HepG2 (cell line): ENCODE results near the gene GPRIN1. TPM values are rescaled to one million over a fixed set of nuclear protein-coding genes. Genes with fewer than 3 reads are reported as not detected.

ENCODE experiments used
- CBX5 ChIP-seq: sonication (generic); formaldehyde crosslinking; IDR thresholded peaks from 2 replicates; pipeline ENCODE4 v1.4.0; 2020; ENCODE audit warnings: missing genetic modification reagents, borderline replicate concordance
- CTCF ChIP-seq: sonication (generic); formaldehyde crosslinking; IDR thresholded peaks from 2 replicates; pipeline ENCODE4 v1.5.0; 2020; ENCODE audit warnings: mild to moderate bottlenecking, missing genetic modification reagents, moderate library complexity
- DDIT3 ChIP-seq: sonication (generic); formaldehyde crosslinking; IDR thresholded peaks from 2 replicates; pipeline ENCODE4 v1.4.0; 2020; ENCODE audit warnings: mild to moderate bottlenecking, missing genetic modification reagents
- ETV6 ChIP-seq: sonication (generic); formaldehyde crosslinking; conservative IDR thresholded peaks from 2 replicates; pipeline ENCODE4 v1.4.0; 2020; ENCODE audit warnings: missing genetic modification reagents
- HMG20A ChIP-seq: IDR thresholded peaks from 2 replicates; pipeline ENCODE4 v1.6.1; 2016; ENCODE audit warnings: borderline replicate concordance
- HNF1B ChIP-seq: sonication (generic); formaldehyde crosslinking; IDR thresholded peaks from 2 replicates; pipeline ENCODE4 v1.5.1; 2020; ENCODE audit warnings: mild to moderate bottlenecking, moderate library complexity, missing genetic modification reagents
- HNF4G ChIP-seq, 2 experiments: sonication (generic) in 1 of 2; formaldehyde crosslinking in 1 of 2; IDR thresholded peaks; 2 replicates each; pipeline versions ENCODE4 v1.4.0 to v1.6.1; 2011 to 2020; ENCODE audit warnings: borderline replicate concordance in 2 of 2, low read depth in 2 of 2, mild to moderate bottlenecking in 2 of 2, low read length in 1 of 2, missing genetic modification reagents in 1 of 2, moderate library complexity in 1 of 2
- KDM2A ChIP-seq: sonication (generic); formaldehyde crosslinking; IDR thresholded peaks from 2 replicates; pipeline ENCODE4 v1.4.0; 2020; ENCODE audit warnings: low read depth, missing genetic modification reagents, borderline replicate concordance
- NBN ChIP-seq: fragments of 450-650 bp; conservative IDR thresholded peaks from 2 replicates; pipeline ENCODE4 v1.6.1; 2017
- PAXIP1 ChIP-seq: sonication (generic); formaldehyde crosslinking; conservative IDR thresholded peaks from 2 replicates; pipeline ENCODE4 v1.4.0; 2020; ENCODE audit warnings: mild to moderate bottlenecking, missing genetic modification reagents, moderate library complexity
- PHB2 ChIP-seq: fragments of 450-650 bp; IDR thresholded peaks from 2 replicates; pipeline ENCODE4 v1.6.1; 2018; ENCODE audit not compliant: partially characterized antibody
- PRDM10 ChIP-seq: sonication (generic); formaldehyde crosslinking; IDR thresholded peaks from 2 replicates; pipeline ENCODE4 v1.4.0; 2020; ENCODE audit warnings: low read depth, missing genetic modification reagents
- RAD21 ChIP-seq: fragments of 450-650 bp; formaldehyde crosslinking; IDR thresholded peaks from 2 replicates; pipeline ENCODE4 v1.5.0; 2020; ENCODE audit warnings: mild to moderate bottlenecking
- RCOR2 ChIP-seq: IDR thresholded peaks from 2 replicates; pipeline ENCODE4 v1.6.1; 2016; ENCODE audit warnings: missing biosample characterization, missing genetic modification reagents
- SIN3B ChIP-seq: fragments of 150-350 bp; IDR thresholded peaks from 2 replicates; pipeline ENCODE4 v1.6.1; 2014; ENCODE audit warnings: low read length
- SIX4 ChIP-seq: sonication (generic); formaldehyde crosslinking; IDR thresholded peaks from 2 replicates; pipeline ENCODE4 v1.4.0; 2020; ENCODE audit warnings: missing genetic modification reagents
- SMC3 ChIP-seq: IDR thresholded peaks from 2 replicates; pipeline ENCODE4 v1.6.1; 2011; ENCODE audit warnings: low read length, improper control_type of control experiment
- SNAI1 ChIP-seq: sonication (generic); formaldehyde crosslinking; IDR thresholded peaks from 2 replicates; pipeline ENCODE4 v1.5.0; 2020; ENCODE audit warnings: mild to moderate bottlenecking, missing genetic modification reagents, borderline replicate concordance
- ZNF207 ChIP-seq: fragments of 450-650 bp; IDR thresholded peaks from 2 replicates; pipeline ENCODE4 v1.6.1; 2016; ENCODE audit warnings: antibody characterized with exemption, borderline replicate concordance
- polyA plus RNA-seq, 8 experiments: library from polyadenylated mRNA; depleted of rRNA in 3 of 8; stranded (reverse) in 7 of 8; unstranded in 1 of 8; fragments of >200 nt; fragmentation: Illumina TruSeq in 4 of 8; extraction: Trizol in 4 of 8; gene quantifications; 2 replicates each; pipeline versions ENCODE4 v1.2.1 to v1.2.3, GENCODE V29; 2011 to 2016; ENCODE audit warnings: low read depth in 4 of 8, missing spikeins in 1 of 8, mixed read lengths in 1 of 8; ENCODE audit not compliant: insufficient read depth in 1 of 8
- total RNA-seq, 5 experiments: library from RNA; depleted of rRNA; stranded (reverse); fragments of >200 nt; fragmentation: Illumina TruSeq; extraction: Trizol; gene quantifications; 2 replicates each; pipeline ENCODE4 v1.2.3, GENCODE V29; 2016; ENCODE audit warnings: low read depth in 1 of 5

Gene GPRIN1
- total and polyA plus RNA-seq, 2 of the 13 experiments (the other 11 are each of a cell fraction or from before 2014, with no cell fraction given): 0.32 to 2.0 TPM

GRCh38 chr5:176573564-176574296 lies 36.2 kb downstream of the GPRIN1 start (continued):
- no peak for TF ChIP-seq HNF1B (CRISPR knock-in tag)
- no peak for TF ChIP-seq ETV6
- no peak for TF ChIP-seq ZNF207
- peak; percentile 92 for TF ChIP-seq CTCF (CRISPR knock-in tag)
- no peak for TF ChIP-seq SIN3B
- no peak for TF ChIP-seq HMG20A (CRISPR knock-in tag)
- peak; percentile 64; the same call in 1 of the 2 replicates for TF ChIP-seq RAD21 (CRISPR knock-in tag)
- TF ChIP-seq PRDM10 (CRISPR knock-in tag): no peak
- no peak for TF ChIP-seq NBN
- TF ChIP-seq SMC3: peak; percentile 42
- no peak for TF ChIP-seq HNF4G (IDR thresholded peaks at IDR 0.05; ENCODE audit: borderline replicate concordance, low read depth, low read length)
- TF ChIP-seq HNF4G (CRISPR knock-in tag; IDR thresholded peaks at IDR 0.05; ENCODE audit: borderline replicate concordance, low read depth): no peak
- TF ChIP-seq SIX4 (CRISPR knock-in tag): no peak
- TF ChIP-seq SNAI1 (CRISPR knock-in tag): no peak
- TF ChIP-seq PAXIP1 (CRISPR knock-in tag): no peak
- 0 out of 2 replicates have a peak, but pooled peaks have one; percentile 31 for TF ChIP-seq CBX5 (CRISPR knock-in tag)
- TF ChIP-seq PHB2: no peak
- TF ChIP-seq KDM2A (CRISPR knock-in tag): 0 out of 2 replicates have a peak, but pooled peaks have one; percentile 35
- TF ChIP-seq RCOR2 (CRISPR knock-in tag): no peak
- no peak for TF ChIP-seq DDIT3
